Measurements from ENCODE around the gene CIP2A.

CIP2A gene

GRCh38 chr3:108509263-108509662, 80.0 kb downstream of the CIP2A start:
- H3K27ac Mint-ChIP-seq = no peak overlapping the region
- H3K4me1 Mint-ChIP-seq = peaks cover 9% of the 10 kb centered on the region
- no peaks in the 10 kb centered on the region for H3K27me3 Mint-ChIP-seq (ENCODE audit: low read depth)
- H3K9me3 Mint-ChIP-seq = no peaks in the 10 kb centered on the region
- H3K36me3 Mint-ChIP-seq (ENCODE audit: low read depth) = no peaks in the 10 kb centered on the region
- no peak for TF ChIP-seq CTCF (IDR thresholded peaks at IDR 0.05; ENCODE audit: unreplicated experiment in 3 of 3)
- H3K4me3 Mint-ChIP-seq = no peak overlapping the region

DNA sequence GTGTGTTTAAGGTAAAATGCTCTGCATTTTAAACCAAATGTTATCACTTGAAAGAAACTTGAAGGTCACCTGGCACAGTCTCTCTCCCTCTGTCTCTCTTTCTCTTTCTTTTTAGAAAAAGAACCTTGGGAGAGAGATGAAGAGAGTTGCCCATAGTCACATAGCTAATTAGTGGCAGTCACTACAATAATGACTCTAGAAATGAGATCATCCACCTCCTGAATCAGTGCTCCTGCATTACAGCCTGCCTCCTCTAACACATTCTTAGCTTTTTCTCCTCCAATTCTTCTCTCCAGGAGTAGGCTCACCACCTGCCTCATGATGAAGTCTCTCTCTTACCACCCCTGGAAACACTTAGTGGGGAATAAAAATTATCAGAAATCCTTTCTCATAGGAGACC, 81.3 kb downstream of the CIP2A start:
- Mint-ChIP-seq H3K36me3 (ENCODE audit: low read depth) (no peaks in the 10 kb centered on the region), H3K9me3 (no peaks in the 10 kb centered on the region), H3K4me1 (peaks cover 9% of the 10 kb centered on the region), H3K4me3 (no peak overlapping the region), H3K27me3 (ENCODE audit: low read depth) (no peaks in the 10 kb centered on the region), H3K27ac (no peak overlapping the region)
- no peak for TF ChIP-seq CTCF (IDR thresholded peaks at IDR 0.05; ENCODE audit: unreplicated experiment in 3 of 3)

GRCh38 chr3:108505811-108506210, 83.4 kb downstream of the CIP2A start:
- no peak overlapping the region for H3K4me3 Mint-ChIP-seq
- TF ChIP-seq CTCF (IDR thresholded peaks at IDR 0.05; ENCODE audit: unreplicated experiment in 3 of 3) = no peak
- peaks cover under 1% of the 10 kb centered on the region for H3K4me1 Mint-ChIP-seq
- no peaks in the 10 kb centered on the region for H3K36me3 Mint-ChIP-seq (ENCODE audit: low read depth)
- H3K27ac Mint-ChIP-seq = no peak overlapping the region
- no peaks in the 10 kb centered on the region for H3K27me3 Mint-ChIP-seq (ENCODE audit: low read depth)
- H3K9me3 Mint-ChIP-seq = no peaks in the 10 kb centered on the region

DNA sequence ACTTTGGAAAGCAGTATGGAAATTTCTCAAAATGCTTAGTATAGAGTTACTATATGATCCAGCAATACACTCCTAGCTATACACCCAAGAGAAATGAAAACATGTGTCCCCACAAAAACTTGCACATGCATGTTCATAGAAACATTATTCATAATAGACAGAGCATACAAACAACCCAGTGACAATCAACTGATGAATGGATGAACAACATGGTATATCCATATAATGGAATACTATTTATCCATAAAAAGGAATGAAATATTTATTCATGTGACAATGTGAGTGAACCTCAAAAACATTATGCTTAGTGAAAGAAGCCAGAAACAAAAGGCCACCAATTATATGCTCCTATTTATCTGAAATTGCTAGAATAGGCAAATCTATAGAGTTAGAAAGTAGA, 85.5 kb downstream of the CIP2A start:
- H3K4me1 Mint-ChIP-seq = no peaks in the 10 kb centered on the region
- TF ChIP-seq CTCF (IDR thresholded peaks at IDR 0.05; ENCODE audit: unreplicated experiment in 3 of 3) = no peak
- no peaks in the 10 kb centered on the region for H3K36me3 Mint-ChIP-seq (ENCODE audit: low read depth)
- no peaks in the 10 kb centered on the region for H3K9me3 Mint-ChIP-seq
- no peak overlapping the region for H3K27ac Mint-ChIP-seq
- no peaks in the 10 kb centered on the region for H3K27me3 Mint-ChIP-seq (ENCODE audit: low read depth)
- no peak overlapping the region for H3K4me3 Mint-ChIP-seq

DNA sequence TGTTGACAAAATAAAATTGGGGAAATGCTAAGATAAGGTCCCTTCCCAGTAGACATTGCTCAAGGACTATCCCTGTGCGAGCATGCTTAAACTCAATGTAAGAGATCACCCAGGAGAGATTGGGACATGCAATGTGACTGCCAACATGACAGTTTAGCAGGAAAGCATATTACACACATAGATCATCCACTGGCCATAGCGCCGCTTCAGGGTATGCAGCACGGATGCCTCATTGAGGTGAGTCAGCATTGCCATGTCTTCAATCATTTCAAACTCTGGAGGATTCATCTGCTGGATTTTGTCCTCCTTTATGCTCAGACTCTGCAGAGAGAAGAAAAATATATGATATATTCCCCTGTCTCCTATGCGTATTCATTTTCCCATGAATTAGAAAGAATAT, 87.7 kb downstream of the CIP2A start:
- H3K9me3 Mint-ChIP-seq = no peaks in the 10 kb centered on the region
- H3K4me1 Mint-ChIP-seq = no peaks in the 10 kb centered on the region
- H3K36me3 Mint-ChIP-seq (ENCODE audit: low read depth) = no peaks in the 10 kb centered on the region
- no peak overlapping the region for H3K4me3 Mint-ChIP-seq
- no peak overlapping the region for H3K27ac Mint-ChIP-seq
- no peaks in the 10 kb centered on the region for H3K27me3 Mint-ChIP-seq (ENCODE audit: low read depth)
- TF ChIP-seq CTCF (IDR thresholded peaks at IDR 0.05; ENCODE audit: unreplicated experiment in 3 of 3) = no peak

DNA sequence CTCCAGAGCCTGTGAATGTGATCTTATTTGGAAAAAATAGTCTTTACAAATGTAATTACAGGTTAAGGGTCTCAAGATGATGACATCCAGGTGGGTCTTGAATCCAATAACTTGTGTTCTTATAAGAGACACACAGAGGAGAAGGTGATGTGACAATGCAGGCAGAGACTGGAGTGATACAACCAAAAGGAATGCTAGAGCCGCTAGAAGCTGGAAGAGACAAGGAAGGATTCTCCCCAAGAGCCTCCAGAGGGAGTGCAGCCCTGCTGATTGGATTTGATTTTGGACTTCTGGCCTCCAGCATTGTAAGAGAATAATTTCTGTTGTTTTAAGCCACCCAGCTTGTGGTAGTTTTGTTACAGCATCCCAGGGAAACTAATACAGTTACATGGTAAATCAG, 88.5 kb downstream of the CIP2A start:
- Mint-ChIP-seq H3K36me3 (ENCODE audit: low read depth) (no peaks in the 10 kb centered on the region), H3K27me3 (ENCODE audit: low read depth) (no peaks in the 10 kb centered on the region)

More for the DNA sequence above, 88.5 kb downstream of the CIP2A start:
- Mint-ChIP-seq H3K4me1 (peaks cover 6% of the 10 kb centered on the region), H3K27ac (no peak overlapping the region), H3K4me3 (no peak overlapping the region), H3K9me3 (no peaks in the 10 kb centered on the region)
- no peak for TF ChIP-seq CTCF (IDR thresholded peaks at IDR 0.05; ENCODE audit: unreplicated experiment in 3 of 3)

Measured in nephron (organoid).